Measurements from ENCODE around the gene SELENOV.

SELENOV gene

GRCh38 chr19:39544911-39545310 is 30.0 kb downstream of the SELENOV start:
- Histone ChIP-seq H3K36me3 (ENCODE audit: insufficient read depth, insufficient read length, low read length) (no peaks in the 10 kb centered on the region), H3K27me3 (ENCODE audit: insufficient read depth, insufficient read length) (no peaks in the 10 kb centered on the region), H3K9ac (ENCODE audit: insufficient read length, low read depth) (no peak overlapping the region), H3K4me1 (ENCODE audit: insufficient read depth, insufficient read length) (no peaks in the 10 kb centered on the region), H3K9me3 (ENCODE audit: insufficient read depth, low read length) (no peaks in the 10 kb centered on the region), H3K4me3 (ENCODE audit: insufficient read length, low read depth) (no peak overlapping the region)
- DNase-seq (ENCODE audit: low read depth, low spot score): no peak
- TF ChIP-seq YY1 (IDR thresholded peaks at IDR 0.05; ENCODE audit: insufficient read depth, insufficient read length): no peak
- no peak for TF ChIP-seq SUZ12 (IDR thresholded peaks at IDR 0.05; ENCODE audit: extremely low read depth, insufficient read depth, insufficient read length)
- no peak for TF ChIP-seq ZNF274 (IDR thresholded peaks at IDR 0.05; ENCODE audit: low read depth, low read length)

DNA sequence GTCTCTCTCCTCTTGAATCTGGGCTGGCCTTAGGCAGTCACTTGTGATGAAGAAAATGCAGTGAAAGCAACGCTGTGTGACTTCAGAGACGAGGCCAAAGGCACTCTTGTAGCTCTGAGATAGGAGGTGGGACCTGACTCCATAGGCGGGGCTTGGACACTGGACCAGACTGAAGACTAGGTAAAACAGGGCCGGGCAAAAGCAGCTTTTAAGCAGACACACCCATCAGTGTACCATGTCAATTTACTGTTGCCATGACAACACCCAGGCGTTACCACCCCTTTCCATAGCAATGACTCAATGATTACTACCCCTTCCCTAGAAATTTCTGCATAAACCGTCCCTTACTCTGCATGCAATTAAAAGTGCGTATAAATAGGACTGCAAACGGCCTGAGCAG is 31.7 kb downstream of the SELENOV start:
- H3K27me3 ChIP-seq (ENCODE audit: insufficient read depth, insufficient read length): no peaks in the 10 kb centered on the region
- H3K36me3 ChIP-seq (ENCODE audit: insufficient read depth, insufficient read length, low read length): no peaks in the 10 kb centered on the region
- H3K4me1 ChIP-seq (ENCODE audit: insufficient read depth, insufficient read length): no peaks in the 10 kb centered on the region
- DNase-seq (ENCODE audit: low read depth, low spot score): no peak
- H3K4me3 ChIP-seq (ENCODE audit: insufficient read length, low read depth): no peak overlapping the region
- no peak for TF ChIP-seq ZNF274 (IDR thresholded peaks at IDR 0.05; ENCODE audit: low read depth, low read length)
- TF ChIP-seq YY1 (IDR thresholded peaks at IDR 0.05; ENCODE audit: insufficient read depth, insufficient read length): no peak
- TF ChIP-seq SUZ12 (IDR thresholded peaks at IDR 0.05; ENCODE audit: extremely low read depth, insufficient read depth, insufficient read length): no peak
- H3K9me3 ChIP-seq (ENCODE audit: insufficient read depth, low read length): no peaks in the 10 kb centered on the region
- no peak overlapping the region for H3K9ac ChIP-seq (ENCODE audit: insufficient read length, low read depth)

GRCh38 chr19:39550197-39550596 is 35.3 kb downstream of the SELENOV start:
- Histone ChIP-seq H3K36me3 (ENCODE audit: insufficient read depth, insufficient read length, low read length) (no peaks in the 10 kb centered on the region), H3K9ac (ENCODE audit: insufficient read length, low read depth) (no peak overlapping the region), H3K4me1 (ENCODE audit: insufficient read depth, insufficient read length) (no peaks in the 10 kb centered on the region), H3K9me3 (ENCODE audit: insufficient read depth, low read length) (no peaks in the 10 kb centered on the region), H3K4me3 (ENCODE audit: insufficient read length, low read depth) (no peak overlapping the region), H3K27me3 (ENCODE audit: insufficient read depth, insufficient read length) (peaks cover 3% of the 10 kb centered on the region)
- no peak for DNase-seq (ENCODE audit: low read depth, low spot score)
- TF ChIP-seq SUZ12 (IDR thresholded peaks at IDR 0.05; ENCODE audit: extremely low read depth, insufficient read depth, insufficient read length) (no peak), ZNF274 (IDR thresholded peaks at IDR 0.05; ENCODE audit: low read depth, low read length) (no peak), YY1 (IDR thresholded peaks at IDR 0.05; ENCODE audit: insufficient read depth, insufficient read length) (no peak)

- no peaks in the 10 kb centered on the region for H3K9me3 ChIP-seq (ENCODE audit: insufficient read depth, low read length)
- peaks cover 3% of the 10 kb centered on the region for H3K27me3 ChIP-seq (ENCODE audit: insufficient read depth, insufficient read length)
- H3K4me1 ChIP-seq (ENCODE audit: insufficient read depth, insufficient read length): no peaks in the 10 kb centered on the region
- H3K36me3 ChIP-seq (ENCODE audit: insufficient read depth, insufficient read length, low read length): no peaks in the 10 kb centered on the region
- H3K4me3 ChIP-seq (ENCODE audit: insufficient read length, low read depth): no peak overlapping the region
- no peak for DNase-seq (ENCODE audit: low read depth, low spot score)
- no peak for TF ChIP-seq ZNF274 (IDR thresholded peaks at IDR 0.05; ENCODE audit: low read depth, low read length)
- TF ChIP-seq SUZ12 (IDR thresholded peaks at IDR 0.05; ENCODE audit: extremely low read depth, insufficient read depth, insufficient read length): no peak
- no peak for TF ChIP-seq YY1 (IDR thresholded peaks at IDR 0.05; ENCODE audit: insufficient read depth, insufficient read length)
- H3K9ac ChIP-seq (ENCODE audit: insufficient read length, low read depth): no peak overlapping the region
These were observed 38.2 kb downstream of the SELENOV start for GRCh38 chr19:39553082-39553652.

DNA sequence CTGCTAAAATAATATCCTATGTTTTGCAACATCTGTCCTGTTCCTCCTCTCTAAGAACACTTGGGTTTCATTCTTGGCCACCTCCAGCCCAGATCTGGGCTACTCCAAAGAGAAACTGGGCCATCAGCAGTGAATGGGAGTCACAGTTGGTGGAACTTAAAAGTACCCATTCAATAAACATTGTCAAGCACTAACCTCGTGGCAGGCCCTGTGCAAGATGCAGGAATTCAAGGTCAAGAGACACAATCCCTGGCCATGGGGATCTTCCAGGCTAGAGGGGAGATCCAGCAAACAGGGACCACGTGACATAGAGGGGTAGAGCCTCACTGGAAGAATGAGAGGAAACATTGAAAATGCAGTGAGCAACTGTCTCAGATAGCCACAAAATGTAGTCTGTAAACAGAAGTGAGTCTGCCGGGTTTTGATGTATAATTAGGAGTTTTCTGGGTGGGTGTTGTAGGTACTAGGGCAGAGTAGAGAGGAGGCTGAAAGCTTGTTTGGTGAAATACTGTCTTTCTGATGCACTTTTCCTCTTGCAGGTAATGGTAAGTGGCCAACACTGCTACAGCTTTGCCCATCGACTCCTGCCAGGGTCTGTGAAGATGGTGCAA is 39.9 kb downstream of the SELENOV start:
- DNase-seq (ENCODE audit: low read depth, low spot score): no peak
- peaks cover 3% of the 10 kb centered on the region for H3K27me3 ChIP-seq (ENCODE audit: insufficient read depth, insufficient read length)
- no peak for TF ChIP-seq SUZ12 (IDR thresholded peaks at IDR 0.05; ENCODE audit: extremely low read depth, insufficient read depth, insufficient read length)
- no peak for TF ChIP-seq ZNF274 (IDR thresholded peaks at IDR 0.05; ENCODE audit: low read depth, low read length)
- no peak for TF ChIP-seq YY1 (IDR thresholded peaks at IDR 0.05; ENCODE audit: insufficient read depth, insufficient read length)
- H3K9ac ChIP-seq (ENCODE audit: insufficient read length, low read depth): no peak overlapping the region
- H3K4me1 ChIP-seq (ENCODE audit: insufficient read depth, insufficient read length): no peaks in the 10 kb centered on the region
- H3K36me3 ChIP-seq (ENCODE audit: insufficient read depth, insufficient read length, low read length): no peaks in the 10 kb centered on the region
- H3K9me3 ChIP-seq (ENCODE audit: insufficient read depth, low read length): no peaks in the 10 kb centered on the region
- H3K4me3 ChIP-seq (ENCODE audit: insufficient read length, low read depth): no peak overlapping the region

GRCh38 chr19:39555883-39556282 is 40.9 kb downstream of the SELENOV start:
- H3K36me3 ChIP-seq (ENCODE audit: insufficient read depth, insufficient read length, low read length): no peaks in the 10 kb centered on the region
- peaks cover 3% of the 10 kb centered on the region for H3K27me3 ChIP-seq (ENCODE audit: insufficient read depth, insufficient read length)
- no peak for DNase-seq (ENCODE audit: low read depth, low spot score)
- H3K9me3 ChIP-seq (ENCODE audit: insufficient read depth, low read length): no peaks in the 10 kb centered on the region
- no peak overlapping the region for H3K4me3 ChIP-seq (ENCODE audit: insufficient read length, low read depth)
- no peaks in the 10 kb centered on the region for H3K4me1 ChIP-seq (ENCODE audit: insufficient read depth, insufficient read length)
- H3K9ac ChIP-seq (ENCODE audit: insufficient read length, low read depth): no peak overlapping the region
- TF ChIP-seq ZNF274 (IDR thresholded peaks at IDR 0.05; ENCODE audit: low read depth, low read length) (no peak), YY1 (IDR thresholded peaks at IDR 0.05; ENCODE audit: insufficient read depth, insufficient read length) (no peak), SUZ12 (IDR thresholded peaks at IDR 0.05; ENCODE audit: extremely low read depth, insufficient read depth, insufficient read length) (no peak)

DNA sequence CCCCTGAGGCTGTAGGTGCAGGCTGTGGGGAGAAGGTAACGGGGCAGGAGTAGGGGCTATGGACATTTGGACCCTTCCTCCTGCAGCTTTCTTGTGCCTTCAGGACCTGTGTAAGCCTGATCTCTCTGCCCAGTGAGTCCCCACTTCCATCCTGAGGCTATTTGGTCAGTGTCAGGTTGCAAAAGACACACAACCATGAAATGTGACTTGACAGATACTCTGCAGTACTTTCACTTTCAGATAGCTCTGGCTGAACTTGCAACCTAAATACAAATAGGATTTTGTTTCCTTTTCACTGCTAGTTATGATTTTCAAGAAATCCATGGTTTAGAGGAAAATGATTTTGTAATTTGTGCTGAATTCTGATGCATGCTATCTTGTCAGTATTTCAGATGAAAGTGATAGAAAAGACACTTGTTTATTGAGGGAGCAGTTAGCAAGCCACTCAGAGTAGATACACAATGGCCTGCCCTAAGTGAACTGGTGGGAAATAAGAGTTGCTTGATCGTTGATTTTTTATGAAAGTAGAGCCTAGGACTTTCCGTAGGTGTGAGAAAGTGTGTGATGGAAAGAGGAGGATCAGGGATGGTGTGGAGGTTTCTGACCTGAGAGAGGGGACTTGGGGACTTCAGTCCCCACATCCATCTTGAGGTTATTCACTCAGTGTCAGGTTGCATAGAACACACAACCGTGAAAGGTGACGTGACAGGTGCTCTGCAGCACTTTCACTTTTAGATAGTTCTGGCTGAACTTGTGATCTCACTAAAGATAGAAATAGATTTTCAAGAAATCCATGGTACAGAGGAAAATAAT is 43.1 kb downstream of the SELENOV start:
- Histone ChIP-seq H3K9ac (ENCODE audit: insufficient read length, low read depth) (no peak overlapping the region), H3K27me3 (ENCODE audit: insufficient read depth, insufficient read length) (peaks cover under 1% of the 10 kb centered on the region), H3K9me3 (ENCODE audit: insufficient read depth, low read length) (no peaks in the 10 kb centered on the region), H3K36me3 (ENCODE audit: insufficient read depth, insufficient read length, low read length) (no peaks in the 10 kb centered on the region), H3K4me3 (ENCODE audit: insufficient read length, low read depth) (no peak overlapping the region), H3K4me1 (ENCODE audit: insufficient read depth, insufficient read length) (no peaks in the 10 kb centered on the region)
- no peak for DNase-seq (ENCODE audit: low read depth, low spot score)
- TF ChIP-seq SUZ12 (IDR thresholded peaks at IDR 0.05; ENCODE audit: extremely low read depth, insufficient read depth, insufficient read length) (no peak), ZNF274 (IDR thresholded peaks at IDR 0.05; ENCODE audit: low read depth, low read length) (no peak)
